ENCODE measurements around the gene FCRLB.
"Not testable (repeated sequence)": the region's sequence is repeated elsewhere in the genome, so short reads cannot be mapped to it uniquely, and the experiment has no call there.

Gene FCRLB

GRCh38 chr1:161743231-161743630, 21.9 kb downstream of the FCRLB start:
- no peak for DNase-seq

- DNase-seq, result no peak
Observed at GRCh38 chr1:161747801-161748200, 26.5 kb downstream of the FCRLB start.

GRCh38 chr1:161749509-161750407, 28.4 kb downstream of the FCRLB start, which contains the start of gene DUSP12:
TSS of gene DUSP12 (plus strand) at chr1:161749786. CDS start at chr1:161749802, 16 bp downstream.
- peak; percentile 96 for DNase-seq

- no peak for DNase-seq
Observed at GRCh38 chr1:161763522-161764098, 42.3 kb downstream of the FCRLB start.

- DNase-seq, result peak; percentile 94
Observed at GRCh38 chr1:161766102-161766981, 45.0 kb downstream of the FCRLB start, which contains the start of gene ATF6. TSS of gene ATF6 (plus strand) at chr1:161766320. CDS start at chr1:161766361, 41 bp downstream.

- DNase-seq, result no peak
Observed at GRCh38 chr1:161768461-161768860, 47.1 kb downstream of the FCRLB start.

- DNase-seq, result no peak
Observed at GRCh38 chr1:161768986-161769672, 47.8 kb downstream of the FCRLB start.

- not testable (repeated sequence) for DNase-seq
Observed at GRCh38 chr1:161769673-161770045, 48.3 kb downstream of the FCRLB start.

- DNase-seq, result no peak
Observed at GRCh38 chr1:161770250-161770649, 48.9 kb downstream of the FCRLB start.

- DNase-seq, result no peak
Observed at GRCh38 chr1:161771161-161771560, 49.8 kb downstream of the FCRLB start.

- no peak for DNase-seq
Observed at GRCh38 chr1:161771973-161772372, 50.6 kb downstream of the FCRLB start.

- DNase-seq, result no peak
Observed at GRCh38 chr1:161772397-161772796, 51.1 kb downstream of the FCRLB start.

- DNase-seq, result no peak
Observed at GRCh38 chr1:161773791-161774190, 52.4 kb downstream of the FCRLB start.

GRCh38 chr1:161777261-161777660, 55.9 kb downstream of the FCRLB start:
- no peak for DNase-seq

Measured in left hindlimb (tissue), 1 donor.